ENCODE results near the gene MORC2. TPM values are rescaled to one million over a fixed set of nuclear protein-coding genes. Genes with fewer than 3 reads are reported as not detected.

The MORC2 gene
- total and polyA plus RNA-seq, 10 of the 15 experiments (the other 5 are each of a cell fraction or from before 2014, with no cell fraction given): 1.7 to 16.3 (median 9.0) TPM

DNA sequence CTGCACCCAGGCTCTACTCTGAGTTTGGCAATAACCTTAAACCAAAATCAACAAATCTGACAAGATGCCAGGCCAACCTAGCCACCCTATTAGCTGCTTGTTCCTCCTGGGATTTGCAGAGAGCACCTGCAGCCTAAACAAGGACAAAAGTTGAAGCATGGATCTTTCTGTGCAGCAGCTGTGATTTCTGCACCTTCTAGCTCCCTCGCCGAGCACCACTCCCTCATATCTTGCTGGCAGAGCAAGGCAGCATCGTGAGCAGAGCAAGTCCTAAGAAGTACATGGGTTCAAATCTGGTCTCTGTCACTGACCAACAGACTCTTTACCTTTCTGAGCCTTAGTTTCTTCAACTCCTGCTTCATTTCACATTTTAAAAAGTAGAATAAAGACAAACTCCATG is 38.3 kb downstream of the MORC2 start (continued):
- TF ChIP-seq RELA (IDR thresholded peaks at IDR 0.05; ENCODE audit: borderline replicate concordance, partially characterized antibody): no peak
- no peak for TF ChIP-seq SMAD5 (IDR thresholded peaks at IDR 0.05; ENCODE audit: low read depth)
- TF ChIP-seq SPI1 (IDR thresholded peaks at IDR 0.05; ENCODE audit: borderline replicate concordance, insufficient read depth, low read depth, low read length): no peak
- TF ChIP-seq POLR2A (IDR thresholded peaks at IDR 0.05; ENCODE audit: low read depth, low read length): no peak
- TF ChIP-seq FOXM1 (IDR thresholded peaks at IDR 0.05; ENCODE audit: low read depth, low read length): no peak
- TF ChIP-seq MTA3 (IDR thresholded peaks at IDR 0.05; ENCODE audit: borderline replicate concordance, low read length): no peak

- Histone ChIP-seq H3K4me3 (no peak overlapping the region), H2AFZ (ENCODE audit: control insufficient read depth, low read depth, low read length) (no peak overlapping the region), H3K4me2 (ENCODE audit: control insufficient read depth, insufficient read depth) (no peak overlapping the region), H3K27me3 (replicated peaks in 1 of 2; ENCODE audit: control insufficient read depth in 2 of 2, insufficient read depth in 2 of 2, low read length in 1 of 2) (no peaks in the 10 kb centered on the region), H4K20me1 (ENCODE audit: control insufficient read depth, insufficient read depth) (no peaks in the 10 kb centered on the region), H3K27ac (ENCODE audit: control insufficient read depth, insufficient read depth) (no peak overlapping the region), H3K9ac (ENCODE audit: control insufficient read depth, insufficient read depth, low read length) (no peak overlapping the region), H3K9me3 (replicated peaks; ENCODE audit: control insufficient read depth, insufficient read depth, low read length) (no peaks in the 10 kb centered on the region), H3K36me3 (ENCODE audit: control insufficient read depth in 2 of 2, insufficient read depth in 2 of 2, low read length in 1 of 2) (peaks cover 10 to 20% of the 10 kb centered on the region in 2 experiments; a peak in 3 of 4 replicates), H3K4me1 (ENCODE audit: control insufficient read depth, insufficient read depth, low read length) (no peaks in the 10 kb centered on the region), H3K79me2 (ENCODE audit: control insufficient read depth, insufficient read depth, low read length) (no peaks in the 10 kb centered on the region)
- SMC1A ChIA-PET (ENCODE audit: uncharacterized antibody, unreplicated experiment): no interaction called here
- DNase-seq (ENCODE audit: low read depth, low spot score) (no peak), ATAC-seq (no peak), FAIRE-seq (no peak)
- intact Hi-C loops (cut with micrococcal nuclease; ENCODE audit: unreplicated experiment): no loop called here
- RAD21 ChIA-PET (ENCODE audit: unreplicated experiment): no interaction called here
- in situ Hi-C loops (cut with MboI): no loop called here
- no TSS peak for BruUV-seq (replicated peaks)
- WGBS (ENCODE audit: insufficient coverage, insufficient replicate concordance, low lambda C conversion rate, missing lambda C conversion rate): 97% methylated on average over 6 of the region's 6 CpGs
- CTCF ChIA-PET: no interaction called here
- POLR2A ChIA-PET: no interaction called here
- TF ChIP-seq KAT2A (conservative IDR thresholded peaks at IDR 0.05; ENCODE audit: control insufficient read depth, low read depth, low read length): no peak
- TF ChIP-seq SREBF2 (IDR thresholded peaks at IDR 0.05; ENCODE audit: low read length): no peak
- TF ChIP-seq FOXK2 (IDR thresholded peaks at IDR 0.05): no peak
- no peak for TF ChIP-seq ATF7 (IDR thresholded peaks at IDR 0.05; ENCODE audit: low read depth)
- no peak for TF ChIP-seq TCF7 (IDR thresholded peaks at IDR 0.05; ENCODE audit: borderline replicate concordance)
- TF ChIP-seq, protein P1, sequence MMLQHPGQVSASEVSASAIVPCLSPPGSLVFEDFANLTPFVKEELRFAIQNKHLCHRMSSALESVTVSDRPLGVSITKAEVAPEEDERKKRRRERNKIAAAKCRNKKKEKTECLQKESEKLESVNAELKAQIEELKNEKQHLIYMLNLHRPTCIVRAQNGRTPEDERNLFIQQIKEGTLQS (IDR thresholded peaks at IDR 0.05; ENCODE audit: borderline replicate concordance, extremely low read depth, low read depth, low read length): no peak
- no peak for TF ChIP-seq EZH2 (IDR thresholded peaks at IDR 0.05; ENCODE audit: borderline replicate concordance, control insufficient read depth, low read depth, low read length)
- TF ChIP-seq TCF12 (IDR thresholded peaks at IDR 0.05; ENCODE audit: low read depth, low read length): no peak
- no peak for TF ChIP-seq CUX1 (IDR thresholded peaks at IDR 0.05; ENCODE audit: insufficient replicate concordance, low read depth, low read length)
- no peak for TF ChIP-seq TBL1XR1 (IDR thresholded peaks at IDR 0.05; ENCODE audit: low read depth, low read length)
- TF ChIP-seq MYC (IDR thresholded peaks at IDR 0.05; ENCODE audit: insufficient read depth, insufficient read length, insufficient replicate concordance, low read length, severe bottlenecking): no peak
- TF ChIP-seq SPI1 (IDR thresholded peaks at IDR 0.05; ENCODE audit: borderline replicate concordance, insufficient read depth, low read depth, low read length): no peak
- TF ChIP-seq IRF5 (IDR thresholded peaks at IDR 0.05; ENCODE audit: borderline replicate concordance): no peak
- no peak for TF ChIP-seq SMAD5 (IDR thresholded peaks at IDR 0.05; ENCODE audit: low read depth)
- no peak for TF ChIP-seq BCL11A (IDR thresholded peaks at IDR 0.05; ENCODE audit: low read depth, low read length)
Observed at GRCh38 chr22:30928401-30928800, 40.2 kb downstream of the MORC2 start.

All from GM12878 (cell line).